ENCODE data around the gene FAAH.

- TF ChIP-seq CEBPB (IDR thresholded peaks at IDR 0.05; ENCODE audit: low read depth) = no peak
- TF ChIP-seq TCF7L2 (IDR thresholded peaks at IDR 0.05; ENCODE audit: borderline replicate concordance, extremely low read depth, insufficient read depth, insufficient read length) = peak; percentile 59
- TF ChIP-seq CTCF (IDR thresholded peaks at IDR 0.05 in 2 of 3, conservative IDR thresholded peaks at IDR 0.05 in 1 of 3; ENCODE audit: borderline replicate concordance in 1 of 3, insufficient read depth in 1 of 3, low read depth in 2 of 3, low read length in 2 of 3) = no peak
- no peak for TF ChIP-seq ZNF274 (IDR thresholded peaks at IDR 0.05; ENCODE audit: low read depth, low read length)
- no peak for TF ChIP-seq POLR2A (IDR thresholded peaks at IDR 0.05; ENCODE audit: borderline replicate concordance, extremely low read depth, insufficient read depth, insufficient read length)
- no peak for TF ChIP-seq POLR2AphosphoS5 (IDR thresholded peaks at IDR 0.05; ENCODE audit: low read depth, low read length)
- no peak for TF ChIP-seq EZH2 (IDR thresholded peaks at IDR 0.05)
- TF ChIP-seq CBX3 (IDR thresholded peaks at IDR 0.05; ENCODE audit: low read depth) = no peak; the same call in 1 of the 2 replicates
These were observed 8.0 kb downstream of the FAAH start for GRCh38 chr1:46401964-46402626.
